Measurements from ENCODE around the gene TAP1. TPM values are rescaled to one million over a fixed set of nuclear protein-coding genes. Genes with fewer than 3 reads are reported as not detected.
"Not testable (repeated sequence)": the region's sequence is repeated elsewhere in the genome, so short reads cannot be mapped to it uniquely, and the experiment has no call there.

The TAP1 gene
- polyA plus RNA-seq, 3 donors, result 29.6 to 43.0 (median 34.0) TPM

- H3K27ac ChIP-seq (ENCODE audit: low read depth, low read length), result no peak overlapping the region
- 65 to 76% (median 70%) methylated on average over 3 of the region's 3 CpGs for WGBS, 3 donors
Observed at GRCh38 chr6:32819729-32820128, 33.8 kb downstream of the TAP1 start.

GRCh38 chr6:32818867-32819266, 34.6 kb downstream of the TAP1 start:
- 61 to 84% (median 77%) methylated on average over 2 of the region's 2 CpGs for WGBS, 3 donors
- no peak overlapping the region for H3K27ac ChIP-seq (ENCODE audit: low read depth, low read length)

- WGBS, 3 donors, result 53 to 71% (median 57%) methylated on average over 3 of the region's 3 CpGs
- no peak within 1 kb of the TSS for H3K27ac ChIP-seq (ENCODE audit: low read depth, low read length)
Observed at GRCh38 chr6:32816746-32817204, 36.7 kb downstream of the TAP1 start, which contains the start of gene HLA-DOB. HLA-DOB (minus strand) TSS chr6:32817002; CDS start chr6:32816951, 51 bp downstream.

- WGBS, 3 donors, result 61 to 80% (median 71%) methylated on average over 2 of the region's 2 CpGs
- H3K27ac ChIP-seq (ENCODE audit: low read depth, low read length), result no peak overlapping the region
Observed at GRCh38 chr6:32815996-32816395, 37.5 kb downstream of the TAP1 start.

- WGBS, 3 donors, result 59 to 83% (median 65%) methylated on average over 5 of the region's 5 CpGs
- H3K27ac ChIP-seq (ENCODE audit: low read depth, low read length), result no peak overlapping the region
Observed at GRCh38 chr6:32815115-32815514, 38.4 kb downstream of the TAP1 start.

- WGBS, 3 donors, result 74 to 92% (median 88%) methylated on average over 2 of the region's 2 CpGs
- H3K27ac ChIP-seq (ENCODE audit: low read depth, low read length), result no peak overlapping the region
Observed at GRCh38 chr6:32814145-32814544, 39.4 kb downstream of the TAP1 start.

- 0 to 53% (median 34%) methylated on average over 1 of the region's 1 CpG for WGBS, 3 donors
- no peak overlapping the region for H3K27ac ChIP-seq (ENCODE audit: low read depth, low read length)
Observed at GRCh38 chr6:32809171-32809570, 44.3 kb downstream of the TAP1 start.

- WGBS, 3 donors, result 74 to 75% (median 75%) methylated on average over 5 of the region's 5 CpGs
Observed at GRCh38 chr6:32807020-32807580, 46.4 kb downstream of the TAP1 start.

GRCh38 chr6:32805404-32805803, 48.1 kb downstream of the TAP1 start:
- H3K27ac ChIP-seq (ENCODE audit: low read depth, low read length), result not testable (repeated sequence)

More at GRCh38 chr6:32807020-32807580, 46.4 kb downstream of the TAP1 start:
- no peak overlapping the region for H3K27ac ChIP-seq (ENCODE audit: low read depth, low read length)

- WGBS, 3 donors, result 14 to 73% (median 61%) methylated on average over 2 of the region's 2 CpGs
- H3K27ac ChIP-seq (ENCODE audit: low read depth, low read length), result no peak overlapping the region
Observed at GRCh38 chr6:32803416-32803815, 50.1 kb downstream of the TAP1 start.

- no peak overlapping the region for H3K27ac ChIP-seq (ENCODE audit: low read depth, low read length)
- 75 to 92% (median 77%) methylated on average over 3 of the region's 3 CpGs for WGBS, 3 donors
Observed at GRCh38 chr6:32799740-32800139, 53.8 kb downstream of the TAP1 start.

GRCh38 chr6:32799168-32799567, 54.3 kb downstream of the TAP1 start:
- H3K27ac ChIP-seq (ENCODE audit: low read depth, low read length), result no peak overlapping the region
- 89 to 100% (median 98%) methylated on average over 3 of the region's 3 CpGs for WGBS, 3 donors

- no peak overlapping the region for H3K27ac ChIP-seq (ENCODE audit: low read depth, low read length)
- WGBS, 3 donors, result 4 to 9% (median 6%) methylated on average over 30 of the region's 30 CpGs
Observed at GRCh38 chr6:32796848-32797776, 56.4 kb downstream of the TAP1 start.

Other genes with a start within 250 kb of the TAP1 start
- 10 to 100 TPM in 1 of 3 donors, 1 to 10 TPM in 2; 6.2 to 47.9 (median 8.1) TPM for gene HLA-DQA1, start 216.3 kb downstream of the TAP1 start, polyA plus RNA-seq
- gene HLA-DQB1, start 187.0 kb downstream of the TAP1 start, polyA plus RNA-seq, result 10 to 100 TPM in 2 of 3 donors, 1 to 10 TPM in 1; 8.7 to 73.5 (median 43.3) TPM
- gene HLA-DQA2, start 112.3 kb downstream of the TAP1 start, polyA plus RNA-seq, result not detected
- gene HLA-DQB2, start 90.2 kb downstream of the TAP1 start, polyA plus RNA-seq, result not detected
- under 1 TPM in 2 of 3 donors, not detected in 1; 0.58 to 0.62 TPM for gene HLA-DOB, start 36.7 kb downstream of the TAP1 start, polyA plus RNA-seq
- 10 to 100 TPM in 2 of 3 donors, 1 to 10 TPM in 1; 8.3 to 29.4 (median 17.8) TPM for gene TAP2, start 15.0 kb downstream of the TAP1 start, polyA plus RNA-seq
- 10 to 100 TPM; 43.8 to 93.3 (median 61.5) TPM for gene PSMB8, start 9.7 kb downstream of the TAP1 start, polyA plus RNA-seq
- 10 to 100 TPM; 17.0 to 66.6 (median 53.4) TPM for gene PSMB9, start 488 bp upstream of the TAP1 start, polyA plus RNA-seq
- 10 to 100 TPM in 2 of 3 donors, 1 to 10 TPM in 1; 4.3 to 19.0 (median 18.8) TPM for gene HLA-DMB, start 87.3 kb upstream of the TAP1 start, polyA plus RNA-seq
- gene HLA-DMA, start 99.4 kb upstream of the TAP1 start, polyA plus RNA-seq, result 10 to 100 TPM; 14.2 to 70.0 (median 55.4) TPM
- gene BRD2, start 114.9 kb upstream of the TAP1 start, polyA plus RNA-seq, result 100 to 1,000 TPM in 2 of 3 donors, 10 to 100 TPM in 1; 83.9 to 118 (median 116) TPM
- 1 to 10 TPM; 1.5 to 3.3 (median 1.6) TPM for gene HLA-DOA, start 155.9 kb upstream of the TAP1 start, polyA plus RNA-seq
- gene HLA-DPA1, start 219.9 kb upstream of the TAP1 start, polyA plus RNA-seq, result 10 to 100 TPM; 10.4 to 50.7 (median 20.9) TPM
- gene HLA-DPB1, start 222.3 kb upstream of the TAP1 start, polyA plus RNA-seq, result 10 to 100 TPM; 26.1 to 49.8 (median 48.0) TPM

Data from adipose tissue (tissue), 3 donors.